Mesothelial cell of epicardium (in vitro differentiated cells): ENCODE measurements around the gene KIRREL3. TPM values are rescaled to one million over a fixed set of nuclear protein-coding genes. Genes with fewer than 3 reads are reported as not detected.

ENCODE experiments used
- DNase-seq, 2 experiments: peaks; one replicate each; pipeline ENCODE4 v3.0.0; 2021; ENCODE audit warnings: low spot score in 2 of 2; ENCODE audit not compliant: unreplicated experiment in 2 of 2
- H3K27ac Mint-ChIP-seq: 2 replicates; pipeline ENCODE4 v1.8.0; 2021; ENCODE audit warnings: mixed read lengths
- H3K27me3 Mint-ChIP-seq: 2 replicates; pipeline ENCODE4 v1.8.0; 2021; ENCODE audit warnings: low read depth, mixed read lengths
- H3K36me3 Mint-ChIP-seq: 2 replicates; pipeline ENCODE4 v1.8.0; 2021; ENCODE audit warnings: mixed read lengths
- H3K4me1 Mint-ChIP-seq: 2 replicates; pipeline ENCODE4 v1.8.0; 2021; ENCODE audit warnings: mixed read lengths
- H3K4me3 Mint-ChIP-seq: 2 replicates; pipeline ENCODE4 v1.8.0; 2021; ENCODE audit warnings: mild to moderate bottlenecking, moderate library complexity, mixed read lengths
- H3K9me3 Mint-ChIP-seq: 2 replicates; pipeline ENCODE4 v1.8.0; 2021; ENCODE audit warnings: mixed read lengths
- CTCF ChIP-seq: fragments of 200-600 bp; sonication (generic); IDR thresholded peaks from one replicate; pipeline ENCODE4 v1.5.0; 2021; ENCODE audit warnings: antibody characterized with exemption; ENCODE audit not compliant: unreplicated experiment
- total RNA-seq: library from RNA; stranded (reverse); gene quantifications from 3 replicates; pipeline ENCODE4 v1.2.1, GENCODE V29; 2021

Gene KIRREL3
- total RNA-seq, 1 donor from 2014 or later, result 0.31 TPM

GRCh38 chr11:126914941-126915340 is 85.6 kb downstream of the KIRREL3 start:
- Mint-ChIP-seq H3K4me1 (no peaks in the 10 kb centered on the region), H3K27me3 (peaks cover 5% of the 10 kb centered on the region), H3K9me3 (no peaks in the 10 kb centered on the region), H3K36me3 (no peaks in the 10 kb centered on the region), H3K27ac (no peak overlapping the region), H3K4me3 (no peak overlapping the region)
- DNase-seq, result no peak
- TF ChIP-seq CTCF, result no peak

- H3K27me3 Mint-ChIP-seq, result peaks cover 5% of the 10 kb centered on the region
- no peak overlapping the region for H3K27ac Mint-ChIP-seq
- no peaks in the 10 kb centered on the region for H3K36me3 Mint-ChIP-seq
- TF ChIP-seq CTCF, result no peak
- H3K4me1 Mint-ChIP-seq, result no peaks in the 10 kb centered on the region
- H3K9me3 Mint-ChIP-seq, result no peaks in the 10 kb centered on the region
- H3K4me3 Mint-ChIP-seq, result no peak overlapping the region
- no peak for DNase-seq
Measured at GRCh38 chr11:126914166-126914565, 86.4 kb downstream of the KIRREL3 start.

GRCh38 chr11:126904520-126904919 is 96.0 kb downstream of the KIRREL3 start:
- H3K9me3 Mint-ChIP-seq, result no peaks in the 10 kb centered on the region
- peaks cover 29% of the 10 kb centered on the region for H3K27me3 Mint-ChIP-seq
- TF ChIP-seq CTCF, result no peak
- peaks cover 2% of the 10 kb centered on the region for H3K4me1 Mint-ChIP-seq
- H3K4me3 Mint-ChIP-seq, result no peak overlapping the region
- H3K27ac Mint-ChIP-seq, result no peak overlapping the region
- no peaks in the 10 kb centered on the region for H3K36me3 Mint-ChIP-seq
- no peak for DNase-seq

- TF ChIP-seq CTCF, result no peak
- no peaks in the 10 kb centered on the region for H3K36me3 Mint-ChIP-seq
- DNase-seq, result no peak
- H3K9me3 Mint-ChIP-seq, result peaks cover 2% of the 10 kb centered on the region
- no peak overlapping the region for H3K27ac Mint-ChIP-seq
- peaks cover 32% of the 10 kb centered on the region for H3K27me3 Mint-ChIP-seq
- H3K4me3 Mint-ChIP-seq, result no peak overlapping the region
- H3K4me1 Mint-ChIP-seq, result peaks cover 2% of the 10 kb centered on the region
Measured at GRCh38 chr11:126901783-126902182, 98.8 kb downstream of the KIRREL3 start.

- peaks cover 5% of the 10 kb centered on the region for H3K9me3 Mint-ChIP-seq
- no peak for TF ChIP-seq CTCF
- peaks cover 2% of the 10 kb centered on the region for H3K4me1 Mint-ChIP-seq
Measured at GRCh38 chr11:126899961-126900748, 100.4 kb downstream of the KIRREL3 start.

More at GRCh38 chr11:126899961-126900748, 100.4 kb downstream of the KIRREL3 start:
- Mint-ChIP-seq H3K4me3 (no peak overlapping the region), H3K27ac (no peak overlapping the region), H3K36me3 (no peaks in the 10 kb centered on the region), H3K27me3 (peaks cover 22% of the 10 kb centered on the region)
- no peak for DNase-seq
